HFFc6 (cell line): ENCODE data around the gene RGS7. TPM values are rescaled to one million over a fixed set of nuclear protein-coding genes. Genes with fewer than 3 reads are reported as not detected.

Source experiments
- DNase-seq: peaks from one replicate; pipeline ENCODE4 v3.0.0-alpha.2; 2018
- H3K27ac Mint-ChIP-seq: 2 replicates; pipeline ENCODE4 v1.8.0; 2020; ENCODE audit warnings: mild to moderate bottlenecking, mixed read lengths
- H3K27me3 Mint-ChIP-seq: 2 replicates; pipeline ENCODE4 v1.8.0; 2021; ENCODE audit warnings: mild to moderate bottlenecking, moderate library complexity, mixed read lengths; ENCODE audit not compliant: insufficient read depth
- H3K36me3 Mint-ChIP-seq: 2 replicates; pipeline ENCODE4 v1.8.0; 2021; ENCODE audit warnings: low read depth, mixed read lengths
- H3K4me1 Mint-ChIP-seq: 2 replicates; pipeline ENCODE4 v1.8.0; 2020; ENCODE audit warnings: low read depth, mixed read lengths
- H3K4me3 Mint-ChIP-seq: 2 replicates; pipeline ENCODE4 v1.8.0; 2020; ENCODE audit warnings: mild to moderate bottlenecking, moderate library complexity, mixed read lengths
- H3K9me3 Mint-ChIP-seq: 2 replicates; pipeline ENCODE4 v1.8.0; 2020; ENCODE audit warnings: mild to moderate bottlenecking, mixed read lengths
- CTCF ChIP-seq: fragments of 200-600 bp; sonication (generic); IDR thresholded peaks from 2 replicates; pipeline ENCODE4 v1.5.0; 2021; ENCODE audit warnings: antibody characterized with exemption, mild to moderate bottlenecking
- total RNA-seq, 6 experiments: library from RNA; stranded (reverse); fragmentation: NEBNext Ultra II Directional; extraction: Animal tissue kit (Norgen Biotek cat#: 25700); gene quantifications; 2 replicates in 1 of 6; 3 replicates in 5 of 6; pipeline ENCODE4 v1.2.3, GENCODE V29; 2021

Gene RGS7
- total RNA-seq, 6 experiments from 2014 or later = 1.5 to 2.4 (median 2.1) TPM

- Mint-ChIP-seq H3K27me3 (peaks cover 2% of the 10 kb centered on the region), H3K9me3 (no peaks in the 10 kb centered on the region), H3K27ac (no peak overlapping the region), H3K36me3 (no peaks in the 10 kb centered on the region), H3K4me1 (no peaks in the 10 kb centered on the region), H3K4me3 (no peak overlapping the region)
- TF ChIP-seq CTCF = no peak
- no peak for DNase-seq
These were observed 175.5 kb downstream of the RGS7 start for GRCh38 chr1:241181471-241181870.

- no peaks in the 10 kb centered on the region for H3K9me3 Mint-ChIP-seq
- peaks cover 2% of the 10 kb centered on the region for H3K27me3 Mint-ChIP-seq
- H3K4me3 Mint-ChIP-seq = no peak overlapping the region
- no peaks in the 10 kb centered on the region for H3K36me3 Mint-ChIP-seq
- H3K4me1 Mint-ChIP-seq = no peaks in the 10 kb centered on the region
- H3K27ac Mint-ChIP-seq = no peak overlapping the region
- DNase-seq = no peak
- no peak for TF ChIP-seq CTCF
These were observed 176.4 kb downstream of the RGS7 start for GRCh38 chr1:241180569-241180968.

GRCh38 chr1:241177660-241178059 is 179.3 kb downstream of the RGS7 start:
- no peak for TF ChIP-seq CTCF
- no peaks in the 10 kb centered on the region for H3K36me3 Mint-ChIP-seq
- H3K27ac Mint-ChIP-seq = no peak overlapping the region

GRCh38 chr1:241172486-241172885 is 184.5 kb downstream of the RGS7 start:
- no peak for DNase-seq
- Mint-ChIP-seq H3K27ac (no peak overlapping the region), H3K27me3 (peaks cover 2% of the 10 kb centered on the region)

More at GRCh38 chr1:241177660-241178059, 179.3 kb downstream of the RGS7 start:
- Mint-ChIP-seq H3K9me3 (no peaks in the 10 kb centered on the region), H3K4me3 (no peak overlapping the region), H3K4me1 (no peaks in the 10 kb centered on the region), H3K27me3 (peaks cover 2% of the 10 kb centered on the region)
- DNase-seq = no peak

GRCh38 chr1:241171991-241172390 is 185.0 kb downstream of the RGS7 start:
- DNase-seq = no peak
- peaks cover 2% of the 10 kb centered on the region for H3K27me3 Mint-ChIP-seq
- H3K9me3 Mint-ChIP-seq = no peaks in the 10 kb centered on the region
- no peaks in the 10 kb centered on the region for H3K4me1 Mint-ChIP-seq
- TF ChIP-seq CTCF = no peak
- no peak overlapping the region for H3K27ac Mint-ChIP-seq
- no peaks in the 10 kb centered on the region for H3K36me3 Mint-ChIP-seq
- no peak overlapping the region for H3K4me3 Mint-ChIP-seq

More at GRCh38 chr1:241172486-241172885, 184.5 kb downstream of the RGS7 start:
- TF ChIP-seq CTCF = no peak
- Mint-ChIP-seq H3K9me3 (no peaks in the 10 kb centered on the region), H3K4me3 (no peak overlapping the region), H3K4me1 (no peaks in the 10 kb centered on the region), H3K36me3 (no peaks in the 10 kb centered on the region)

- H3K4me3 Mint-ChIP-seq = no peak overlapping the region
- DNase-seq = no peak
- no peaks in the 10 kb centered on the region for H3K9me3 Mint-ChIP-seq
- no peak overlapping the region for H3K27ac Mint-ChIP-seq
- TF ChIP-seq CTCF = no peak
- no peaks in the 10 kb centered on the region for H3K36me3 Mint-ChIP-seq
- H3K4me1 Mint-ChIP-seq = no peaks in the 10 kb centered on the region
- H3K27me3 Mint-ChIP-seq = no peaks in the 10 kb centered on the region; the same call in 1 of the 2 replicates
These were observed 189.8 kb downstream of the RGS7 start for GRCh38 chr1:241167121-241167630.
